ENCODE data around the gene HP. TPM values are rescaled to one million over a fixed set of nuclear protein-coding genes. Genes with fewer than 3 reads are reported as not detected.

The HP gene
- total and polyA plus RNA-seq, 2 of the 13 experiments (the other 11 are each of a cell fraction or from before 2014, with no cell fraction given) = 387 to 524 TPM

GRCh38 chr16:72072514-72073342 is 18.4 kb downstream of the HP start (continued):
- TF ChIP-seq CREB3 (CRISPR knock-in tag; IDR thresholded peaks at IDR 0.05) (no peak), CSRNP2 (CRISPR knock-in tag; conservative IDR thresholded peaks at IDR 0.05; ENCODE audit: low read depth) (no peak), GPBP1L1 (CRISPR knock-in tag; IDR thresholded peaks at IDR 0.05) (no peak), THAP9 (CRISPR knock-in tag; IDR thresholded peaks at IDR 0.05; ENCODE audit: borderline replicate concordance) (no peak), PHF8 (CRISPR knock-in tag; IDR thresholded peaks at IDR 0.05) (no peak), SPEN (CRISPR knock-in tag; IDR thresholded peaks at IDR 0.05; ENCODE audit: low read depth) (no peak; the same call in 1 of the 2 replicates), ZNF773 (CRISPR knock-in tag; IDR thresholded peaks at IDR 0.05; ENCODE audit: borderline replicate concordance) (no peak), ZFP36L2 (CRISPR knock-in tag; IDR thresholded peaks at IDR 0.05) (no peak), ZNF17 (CRISPR knock-in tag; IDR thresholded peaks at IDR 0.05) (no peak), PHF5A (CRISPR knock-in tag; IDR thresholded peaks at IDR 0.05; ENCODE audit: low read depth, unreplicated experiment) (no peak), ARNTL (CRISPR knock-in tag; IDR thresholded peaks at IDR 0.05) (no peak), SAP130 (CRISPR knock-in tag; IDR thresholded peaks at IDR 0.05; ENCODE audit: low read depth) (peak; percentile 86), ZNF33B (CRISPR knock-in tag; IDR thresholded peaks at IDR 0.05) (no peak), USF2 (IDR thresholded peaks at IDR 0.05; ENCODE audit: low read depth, low read length) (no peak), USF2 (CRISPR knock-in tag; IDR thresholded peaks at IDR 0.05; ENCODE audit: borderline replicate concordance) (no peak), ZHX1 (CRISPR knock-in tag; IDR thresholded peaks at IDR 0.05; ENCODE audit: low read depth) (no peak)

Data from HepG2 (cell line).